Fibroblast of skin of left biceps (primary cell): ENCODE measurements around the gene AGO4.
"Not testable (repeated sequence)": the region's sequence is repeated elsewhere in the genome, so short reads cannot be mapped to it uniquely, and the experiment has no call there.

Experiments
- DNase-seq, 2 experiments: peaks; one replicate each; pipeline ENCODE4 v3.0.0-alpha.2; 2013; ENCODE audit warnings: low read depth in 2 of 2

Gene AGO4

GRCh38 chr1:35810096-35810881 lies 2.5 kb downstream of the AGO4 start:
- DNase-seq: no peak

- not testable (repeated sequence) for DNase-seq
Observed at GRCh38 chr1:35812754-35813153, 4.9 kb downstream of the AGO4 start.

- DNase-seq: no peak
Observed at GRCh38 chr1:35825255-35825654, 17.4 kb downstream of the AGO4 start.

GRCh38 chr1:35832276-35832905 lies 24.6 kb downstream of the AGO4 start:
- no peak for DNase-seq

GRCh38 chr1:35833395-35833794 lies 25.6 kb downstream of the AGO4 start:
- DNase-seq: no peak

GRCh38 chr1:35834218-35834617 lies 26.4 kb downstream of the AGO4 start:
- DNase-seq: no peak

- DNase-seq: no peak
Observed at GRCh38 chr1:35835398-35835797, 27.6 kb downstream of the AGO4 start.

- DNase-seq: no peak
Observed at GRCh38 chr1:35836734-35837133, 28.9 kb downstream of the AGO4 start.

GRCh38 chr1:35838693-35839245 lies 31.0 kb downstream of the AGO4 start:
- no peak for DNase-seq

GRCh38 chr1:35844826-35845225 lies 37.0 kb downstream of the AGO4 start:
- DNase-seq: no peak

GRCh38 chr1:35845766-35846165 lies 38.0 kb downstream of the AGO4 start:
- DNase-seq: no peak

GRCh38 chr1:35847935-35848565 lies 40.2 kb downstream of the AGO4 start:
- no peak for DNase-seq

- DNase-seq: no peak
Observed at GRCh38 chr1:35850051-35850450, 42.2 kb downstream of the AGO4 start.

GRCh38 chr1:35850716-35851115 lies 42.9 kb downstream of the AGO4 start:
- no peak for DNase-seq

- DNase-seq: peak; percentile 41 to 51
Observed at GRCh38 chr1:35851132-35851869, 43.5 kb downstream of the AGO4 start.

- no peak for DNase-seq
Observed at GRCh38 chr1:35852241-35852640, 44.4 kb downstream of the AGO4 start.

GRCh38 chr1:35854989-35855700 lies 47.3 kb downstream of the AGO4 start:
- DNase-seq: no peak

- DNase-seq: no peak
Observed at GRCh38 chr1:35856964-35857363, 49.1 kb downstream of the AGO4 start.

GRCh38 chr1:35857830-35858229 lies 50.0 kb downstream of the AGO4 start:
- no peak for DNase-seq

GRCh38 chr1:35860696-35861095 lies 52.9 kb downstream of the AGO4 start:
- no peak for DNase-seq

- DNase-seq: no peak
Observed at GRCh38 chr1:35863136-35863535, 55.3 kb downstream of the AGO4 start.
